Measurements from ENCODE around the gene ARID4B. TPM values are rescaled to one million over a fixed set of nuclear protein-coding genes. Genes with fewer than 3 reads are reported as not detected.

ARID4B gene
- total and polyA plus RNA-seq, 2 donors (not counting 3 experiments of a cell fraction or from before 2014, with no cell fraction given), result 6.7 to 40.7 TPM

DNA sequence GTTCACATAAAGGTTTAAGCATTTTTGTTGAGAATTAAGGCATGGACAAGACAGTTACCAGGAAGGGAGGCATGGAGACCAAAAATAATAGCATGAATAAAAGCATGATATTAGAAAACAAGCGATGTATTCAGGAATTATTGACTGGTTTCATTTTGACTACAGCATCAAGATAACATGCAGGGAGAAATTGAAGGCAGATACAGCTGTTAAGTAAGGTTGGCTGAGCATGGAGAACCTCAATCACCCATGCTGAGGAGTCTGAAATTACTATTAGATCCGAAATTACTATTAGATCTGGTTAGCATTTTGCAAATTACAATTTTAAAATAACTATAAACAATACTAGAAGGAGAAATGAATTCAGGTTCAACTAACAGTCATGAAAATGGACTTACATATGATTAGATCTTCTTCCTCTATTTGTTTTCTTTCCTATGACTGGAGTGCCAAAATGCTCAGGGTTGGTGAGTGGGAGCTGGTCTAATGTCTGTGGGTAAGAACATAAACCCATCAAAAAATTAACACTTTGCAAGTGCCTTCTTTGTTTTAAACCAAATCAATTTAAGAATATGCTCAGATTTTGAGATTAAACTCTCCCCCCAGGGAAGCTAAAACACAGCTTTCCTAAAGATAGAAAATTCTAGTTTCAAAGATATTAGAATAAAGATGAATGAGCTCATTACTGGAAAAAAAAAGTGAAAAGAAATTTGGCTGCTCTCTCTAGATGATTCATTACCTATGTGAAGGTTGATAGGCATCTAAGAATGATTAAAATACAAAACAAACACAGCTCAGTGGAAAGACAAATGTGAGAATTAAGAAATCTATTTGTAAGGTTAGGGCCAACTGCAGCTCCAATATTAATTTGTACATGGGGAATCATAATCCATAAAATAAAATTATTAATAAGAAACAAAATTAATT, 81.7 kb downstream of the ARID4B start:
- H3K9me1 ChIP-seq (replicated peaks; ENCODE audit: control insufficient read depth, extremely low read depth, insufficient read depth, low read length), result peaks cover 2% of the 10 kb centered on the region
- H3K79me2 ChIP-seq (ENCODE audit: control insufficient read depth, insufficient read depth, low read length), result peaks cover 6% of the 10 kb centered on the region
- intact Hi-C loops (cut with micrococcal nuclease) (no loop called here), dilution Hi-C loops (cut with MboI; ENCODE audit: extremely low pct_ligation_motif_present, low sequenced_read_pairs) (no loop called here)
- peak; percentile 67 for DNase-seq (ENCODE audit: low read depth, low spot score)
- H3K27ac ChIP-seq (ENCODE audit: insufficient read depth, low read depth, low read length), result peak overlapping the region; percentile 44
- peaks cover 3 to 11% of the 10 kb centered on the region in 2 experiments for H3K36me3 ChIP-seq (ENCODE audit: control insufficient read depth in 2 of 2, extremely low read depth in 1 of 2, insufficient read depth in 2 of 2, low read length in 2 of 2)
- BruUV-seq (replicated peaks), result no TSS peak
- no peak overlapping the region for H2AFZ ChIP-seq (ENCODE audit: low read depth, low read length)
- no peaks in the 10 kb centered on the region for H3K27me3 ChIP-seq (ENCODE audit: control insufficient read depth in 2 of 2, insufficient read depth in 2 of 2, low read length in 2 of 2)
- peak overlapping the region in 1 of 3 experiments; percentile 1 for H3K4me3 ChIP-seq (replicated peaks in 1 of 3; ENCODE audit: insufficient read depth in 1 of 3, low read depth in 1 of 3, low read length in 3 of 3)
- H4K20me1 ChIP-seq (replicated peaks; ENCODE audit: control insufficient read depth, extremely low read depth, insufficient read depth, low read length), result peaks cover 2% of the 10 kb centered on the region
- CTCF ChIA-PET, result interaction anchor here (0.7 to 2.0 kb wide), 15 partner anchors 11 to 759 kb away, joined by 3 to 9 read pairs (median 4); no protein-coding TSS in a partner anchor
- no peak overlapping the region for H3K9ac ChIP-seq (replicated peaks; ENCODE audit: extremely low read depth, insufficient read depth, low read length)
- POLR2A ChIA-PET, result interaction anchor here (0.6 kb wide), 1 partner anchor 95 kb away, joined by 4 read pairs; no protein-coding TSS in a partner anchor
- H3K9me3 ChIP-seq (replicated peaks; ENCODE audit: control insufficient read depth, insufficient read depth, low read length), result no peaks in the 10 kb centered on the region
- peaks cover 20% of the 10 kb centered on the region for H3K4me1 ChIP-seq (ENCODE audit: control insufficient read depth, extremely low read depth, insufficient read depth, low read length)
- TF ChIP-seq GATA2 (IDR thresholded peaks at IDR 0.05; ENCODE audit: insufficient read depth, insufficient read length, low read depth, low read length) (peak; percentile 77), FOS (IDR thresholded peaks at IDR 0.05; ENCODE audit: borderline replicate concordance, insufficient read depth, low read length) (peak; percentile 38), EZH2 (IDR thresholded peaks at IDR 0.05; ENCODE audit: borderline replicate concordance, low read depth, low read length, severe bottlenecking) (no peak), POLR2A (IDR thresholded peaks at IDR 0.05; ENCODE audit: low read depth, low read length) (no peak), CTCF (IDR thresholded peaks at IDR 0.05; ENCODE audit: extremely low read depth in 1 of 2, insufficient read depth in 1 of 2, low read depth in 1 of 2, low read length in 2 of 2) (no peak), MAX (IDR thresholded peaks at IDR 0.05; ENCODE audit: insufficient read depth, insufficient read length) (no peak), MYC (IDR thresholded peaks at IDR 0.05; ENCODE audit: low read depth, low read length) (no peak), JUN (IDR thresholded peaks at IDR 0.05; ENCODE audit: borderline replicate concordance, insufficient read depth, insufficient read length, low read depth) (no peak), POLR2AphosphoS5 (IDR thresholded peaks at IDR 0.05; ENCODE audit: insufficient read depth, low read depth, low read length) (no peak)
- no peak for FAIRE-seq
- peak overlapping the region; percentile 54 for H3K4me2 ChIP-seq (ENCODE audit: insufficient read depth, low read length)
